ENCODE measurements around the gene PSMG2. TPM values are rescaled to one million over a fixed set of nuclear protein-coding genes. Genes with fewer than 3 reads are reported as not detected.

The PSMG2 gene
- total RNA-seq, 4 donors from 2014 or later = 41.6 to 89.9 (median 71.2) TPM

Small RNA genes lying within 50 kb of the gene (small RNA-seq; reads per million reads assigned to genes)
- gene RF00019 = 0 reads per million in 4 donors

Other genes with a start within 250 kb of the PSMG2 start
- 10 to 100 TPM in 3 of 4 donors, 1 to 10 TPM in 1; 1.9 to 25.3 (median 13.4) TPM for gene SPIRE1, start 44.9 kb upstream of the PSMG2 start, total RNA-seq
- gene CEP76, start 319 bp upstream of the PSMG2 start, total RNA-seq = 10 to 100 TPM; 10.7 to 13.6 (median 11.6) TPM
- gene PTPN2, start 181.2 kb downstream of the PSMG2 start, total RNA-seq = 10 to 100 TPM; 31.8 to 37.9 (median 33.4) TPM
- gene SEH1L, start 245.0 kb downstream of the PSMG2 start, total RNA-seq = 10 to 100 TPM; 21.9 to 55.5 (median 38.9) TPM

Measured in esophagus squamous epithelium (tissue), 4 donors.